B cell (primary cell): ENCODE data around the gene MYO18A. TPM values are rescaled to one million over a fixed set of nuclear protein-coding genes. Genes with fewer than 3 reads are reported as not detected.

Source experiments
- ATAC-seq: fragments of 200-7000 bp; cut with Tn5 transposase; one replicate; pipeline ENCODE4 v1.10.0; 2021; ENCODE audit warnings: low read depth, mild to moderate bottlenecking, moderate number of reproducible peaks, moderate library complexity
- CTCF ChIA-PET: fragments of 350-600 bp; sonication (Branson Sonifier 250); formaldehyde crosslinking; loops from one replicate; lab custom pipeline; 2021; ENCODE audit warnings: antibody characterized with exemption, inconsistent platforms; lab: Charles Lee
- POLR2A ChIA-PET: fragments of 350-600 bp; sonication (Branson Sonifier 250); formaldehyde crosslinking; loops from one replicate; lab custom pipeline; 2021; ENCODE audit warnings: antibody characterized with exemption; lab: Charles Lee
- DNase-seq: peaks from one replicate; pipeline ENCODE4 v3.0.0; 2013
- H2AFZ ChIP-seq: 2 replicates; pipeline ENCODE4 v1.6.1; 2012; ENCODE audit warnings: mild to moderate bottlenecking, low read depth, low read length; ENCODE audit not compliant: insufficient read depth, poor library complexity, severe bottlenecking
- H3K27ac ChIP-seq, 2 donors: 1 replicate in 1 of 2; 2 replicates in 1 of 2; pipeline ENCODE4 v1.5.1; 2012 to 2013; ENCODE audit warnings: low read length in 2 of 2, mild to moderate bottlenecking in 2 of 2, moderate library complexity in 1 of 2
- H3K27me3 ChIP-seq, 4 experiments: fragments of 200-600 bp in 1 of 4; sonication (generic) in 1 of 4; replicated peaks in 1 of 4; 1 replicate in 2 of 4; 2 replicates in 2 of 4; pipeline versions ENCODE4 v1.6.1 to v1.7.0; 2013 to 2016; ENCODE audit warnings: low read length in 3 of 4, mild to moderate bottlenecking in 2 of 4, mixed read lengths in 1 of 4, moderate library complexity in 1 of 4; ENCODE audit not compliant: insufficient read depth in 4 of 4, control insufficient read depth in 3 of 4; ENCODE audit errors: control extremely low read depth in 1 of 4
- H3K36me3 ChIP-seq, 2 experiments: replicated peaks in 1 of 2; 1 replicate in 1 of 2; 2 replicates in 1 of 2; pipeline versions ENCODE4 v1.6.1 to v1.7.1; 2013; ENCODE audit warnings: low read length in 1 of 2; ENCODE audit not compliant: insufficient read depth in 2 of 2, control insufficient read depth in 1 of 2; ENCODE audit errors: control extremely low read depth in 1 of 2, extremely low read depth in 1 of 2
- H3K4me1 ChIP-seq, 2 donors: fragments of 200-600 bp in 1 of 2; sonication (generic) in 1 of 2; 1 replicate in 1 of 2; 2 replicates in 1 of 2; pipeline versions ENCODE4 v1.5.1 to v1.6.1; 2013 to 2017; ENCODE audit warnings: low read length in 2 of 2; ENCODE audit not compliant: control insufficient read depth in 2 of 2, insufficient read depth in 2 of 2
- H3K4me2 ChIP-seq: replicated peaks from 2 replicates; pipeline ENCODE3; 2012; ENCODE audit warnings: mild to moderate bottlenecking, low read depth, low read length; ENCODE audit not compliant: poor library complexity, severe bottlenecking
- H3K4me3 ChIP-seq, 5 experiments: fragments of 200-600 bp in 1 of 5; sonication (generic) in 1 of 5; 1 replicate in 3 of 5; 2 replicates in 2 of 5; pipeline versions ENCODE4 v1.5.1 to v1.7.0; 2011 to 2016; ENCODE audit warnings: low read length in 4 of 5, mild to moderate bottlenecking in 4 of 5, low read depth in 2 of 5, control low read depth in 1 of 5, moderate library complexity in 1 of 5; ENCODE audit not compliant: insufficient read depth in 1 of 5; ENCODE audit errors: control extremely low read depth in 1 of 5, extremely low read depth in 1 of 5
- H3K79me2 ChIP-seq: fragments of 200-600 bp; sonication (generic); one replicate; pipeline ENCODE4 v1.6.0; 2016; ENCODE audit warnings: low read length; ENCODE audit not compliant: control insufficient read depth, insufficient read depth
- H3K9ac ChIP-seq: fragments of 200-600 bp; sonication (generic); 2 replicates; pipeline ENCODE4 v1.6.1; 2017; ENCODE audit warnings: mild to moderate bottlenecking, low read length, moderate library complexity
- H3K9me3 ChIP-seq, 3 donors: one replicate each; pipeline versions ENCODE4 v1.6.1 to v1.7.1; 2013; ENCODE audit warnings: low read length in 2 of 3; ENCODE audit not compliant: control insufficient read depth in 2 of 3, insufficient read depth in 1 of 3; ENCODE audit errors: control extremely low read depth in 1 of 3
- H4K20me1 ChIP-seq: 2 replicates; pipeline ENCODE4 v1.6.0; 2012; ENCODE audit warnings: mild to moderate bottlenecking, low read length; ENCODE audit not compliant: insufficient read depth, control insufficient read depth, poor library complexity, severe bottlenecking
- H3K27ac Mint-ChIP-seq: one replicate; pipeline ENCODE4 v1.8.0; 2021; ENCODE audit warnings: mixed read lengths
- H3K27me3 Mint-ChIP-seq: one replicate; pipeline ENCODE4 v1.8.0; 2021; ENCODE audit warnings: mixed read lengths
- H3K4me1 Mint-ChIP-seq: one replicate; pipeline ENCODE4 v1.8.0; 2021; ENCODE audit warnings: mixed read lengths
- H3K4me3 Mint-ChIP-seq: one replicate; pipeline ENCODE4 v1.8.0; 2021; ENCODE audit warnings: mixed read lengths
- H3K9me3 Mint-ChIP-seq: one replicate; pipeline ENCODE4 v1.8.0; 2022; ENCODE audit warnings: mixed read lengths; ENCODE audit not compliant: insufficient read depth
- EZH2 ChIP-seq: IDR thresholded peaks from 2 replicates; pipeline ENCODE4 v1.6.1; 2012; ENCODE audit warnings: borderline replicate concordance, low read depth, mild to moderate bottlenecking, moderate library complexity, low read length; ENCODE audit not compliant: insufficient read depth, poor library complexity, severe bottlenecking
- WGBS: methylation state at CpG from one replicate; pipeline ENCODE4 v1.1.5; 2013; ENCODE audit warnings: missing lambda C conversion rate; ENCODE audit not compliant: insufficient coverage; 5-methylcytosine and 5-hydroxymethylcytosine counted together
- intact Hi-C: fragments of 100-400 bp; cut with micrococcal nuclease; formaldehyde crosslinking; loops from one replicate; pipeline ENCODE4 v1.10.0; 2022
- polyA plus RNA-seq: library from polyadenylated mRNA; depleted of rRNA; stranded (reverse); fragments of >200 nt; gene quantifications from 2 replicates; pipeline ENCODE4 v1.2.3, GENCODE V29; 2012
- total RNA-seq, 2 donors: library from RNA; stranded (reverse); fragments of 120-200 nt in 1 of 2; gene quantifications; 1 replicate in 1 of 2; 2 replicates in 1 of 2; pipeline versions ENCODE4 v1.2.3 to v1.2.4, GENCODE V29; 2013 to 2022
- TF ChIP-seq, protein P1 (sequence below): fragments of 200-600 bp; IDR thresholded peaks from one replicate; pipeline ENCODE4 v1.8.0; 2022; ENCODE audit warnings: antibody characterized with exemption, mild to moderate bottlenecking

MYO18A gene
- total and polyA plus RNA-seq, 2 donors (not counting 1 experiment from before 2014, with no cell fraction given) = 72.2 to 155 TPM

DNA sequence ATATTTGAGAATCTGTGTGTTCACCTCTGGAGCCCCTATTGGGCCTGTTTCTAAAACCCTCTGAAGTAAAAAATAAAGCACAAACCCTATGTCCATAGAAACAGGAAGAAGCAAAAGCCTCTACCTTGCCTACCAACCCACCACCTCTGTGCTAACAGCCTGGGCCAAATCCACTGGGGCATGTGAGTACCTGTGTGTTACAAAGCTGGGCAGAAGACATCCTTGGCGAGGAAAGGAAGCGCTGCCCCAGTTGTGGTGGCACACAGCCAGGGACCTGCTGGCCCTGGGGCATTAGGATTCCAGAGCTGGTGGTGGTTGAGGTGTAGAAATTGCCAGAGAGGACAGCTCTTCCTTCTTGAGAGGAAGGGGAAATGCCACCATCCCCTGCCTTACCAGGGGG is 30.0 kb downstream of the MYO18A start:
- WGBS = 67% methylated on average over 2 of the region's 2 CpGs
- peak overlapping the region; percentile 92 for H3K27ac Mint-ChIP-seq
- H3K4me1 Mint-ChIP-seq = peaks cover 40% of the 10 kb centered on the region
- Histone ChIP-seq H3K9ac (no peak overlapping the region), H3K4me3 (no peak overlapping the region), H3K4me2 (peak overlapping the region; percentile 85), H3K4me1 (peaks cover 31 to 32% of the 10 kb centered on the region in 2 donors), H3K79me2 (peaks cover 3% of the 10 kb centered on the region), H2AFZ (peak overlapping the region; percentile 91), H3K27ac (peak overlapping the region; percentile 85 to 88), H3K36me3 (no peaks in the 10 kb centered on the region), H3K9me3 (no peaks in the 10 kb centered on the region), H3K27me3 (no peaks in the 10 kb centered on the region), H4K20me1 (no peaks in the 10 kb centered on the region)
- H3K27me3 Mint-ChIP-seq = no peaks in the 10 kb centered on the region
- H3K9me3 Mint-ChIP-seq = no peaks in the 10 kb centered on the region
- ATAC-seq (no peak), DNase-seq (peak; percentile 68)
- peak overlapping the region; percentile 88 for H3K4me3 Mint-ChIP-seq
- CTCF ChIA-PET = interaction anchor here (0.7 to 10.9 kb wide), 11 partner anchors 11 to 441 kb away, joined by 3 to 304 read pairs (median 4); partner anchors contain the start of gene MYO18A
- TF ChIP-seq EZH2 = no peak
- TF ChIP-seq, protein P1, sequence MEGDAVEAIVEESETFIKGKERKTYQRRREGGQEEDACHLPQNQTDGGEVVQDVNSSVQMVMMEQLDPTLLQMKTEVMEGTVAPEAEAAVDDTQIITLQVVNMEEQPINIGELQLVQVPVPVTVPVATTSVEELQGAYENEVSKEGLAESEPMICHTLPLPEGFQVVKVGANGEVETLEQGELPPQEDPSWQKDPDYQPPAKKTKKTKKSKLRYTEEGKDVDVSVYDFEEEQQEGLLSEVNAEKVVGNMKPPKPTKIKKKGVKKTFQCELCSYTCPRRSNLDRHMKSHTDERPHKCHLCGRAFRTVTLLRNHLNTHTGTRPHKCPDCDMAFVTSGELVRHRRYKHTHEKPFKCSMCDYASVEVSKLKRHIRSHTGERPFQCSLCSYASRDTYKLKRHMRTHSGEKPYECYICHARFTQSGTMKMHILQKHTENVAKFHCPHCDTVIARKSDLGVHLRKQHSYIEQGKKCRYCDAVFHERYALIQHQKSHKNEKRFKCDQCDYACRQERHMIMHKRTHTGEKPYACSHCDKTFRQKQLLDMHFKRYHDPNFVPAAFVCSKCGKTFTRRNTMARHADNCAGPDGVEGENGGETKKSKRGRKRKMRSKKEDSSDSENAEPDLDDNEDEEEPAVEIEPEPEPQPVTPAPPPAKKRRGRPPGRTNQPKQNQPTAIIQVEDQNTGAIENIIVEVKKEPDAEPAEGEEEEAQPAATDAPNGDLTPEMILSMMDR = no peak
- POLR2A ChIA-PET = interaction anchor here (0.7 to 1.7 kb wide), 3 partner anchors 28 to 46 kb away, joined by 3 to 9 read pairs (median 3); partner anchors contain the start of gene MYO18A
- intact Hi-C loops = no loop called here

DNA sequence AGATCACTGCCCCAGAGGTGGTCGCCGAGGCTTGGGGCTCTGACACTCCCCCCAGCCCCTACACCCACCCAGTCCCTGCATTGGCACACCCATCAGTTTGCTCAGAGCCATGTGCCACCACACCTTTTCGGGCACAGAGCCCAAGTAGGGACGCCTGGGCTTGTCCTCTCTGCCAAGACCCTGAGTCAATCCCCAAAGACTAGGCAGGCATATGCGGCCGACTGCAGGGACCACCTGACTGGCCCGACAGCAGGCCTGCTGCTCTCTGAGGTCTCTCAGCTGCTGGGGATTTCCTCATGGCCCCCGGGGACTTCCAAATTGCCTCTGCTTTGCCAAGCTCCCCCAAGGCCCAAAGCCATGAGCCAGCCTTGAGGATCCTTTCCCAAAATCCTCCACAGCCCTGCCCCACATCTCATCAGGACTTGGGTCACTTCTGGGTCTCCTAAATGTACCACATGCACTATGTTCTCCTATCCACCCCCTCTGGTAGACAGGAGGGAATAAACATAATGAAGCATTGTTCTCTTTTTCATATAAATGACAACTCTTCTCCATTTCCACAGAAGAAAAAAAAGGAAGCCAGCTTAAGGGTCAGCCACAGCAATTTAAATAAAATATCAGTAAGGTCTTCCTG is 30.6 kb downstream of the MYO18A start:
- H4K20me1 ChIP-seq = no peaks in the 10 kb centered on the region
- Mint-ChIP-seq H3K27me3 (no peaks in the 10 kb centered on the region), H3K9me3 (no peaks in the 10 kb centered on the region), H3K4me1 (peaks cover 43% of the 10 kb centered on the region), H3K27ac (peak overlapping the region; percentile 92), H3K4me3 (peak overlapping the region; percentile 88)
- H3K4me2 ChIP-seq = peak overlapping the region; percentile 85
- no peaks in the 10 kb centered on the region for H3K27me3 ChIP-seq
- H3K4me3 ChIP-seq = peak overlapping the region; percentile 23 to 65 (median 49)
- peaks cover 34 to 36% of the 10 kb centered on the region in 2 donors for H3K4me1 ChIP-seq
- ATAC-seq (no peak), DNase-seq (peak; percentile 87)
- H3K36me3 ChIP-seq = no peaks in the 10 kb centered on the region
- H3K9me3 ChIP-seq = no peaks in the 10 kb centered on the region
- peaks cover 3% of the 10 kb centered on the region for H3K79me2 ChIP-seq
- 22% methylated on average over 8 of the region's 8 CpGs for WGBS
- ChIA-PET CTCF (interaction anchor here (0.5 to 10.9 kb wide), 30 partner anchors 10 to 441 kb away, joined by 3 to 304 read pairs (median 6); partner anchors contain the start of genes MYO18A, NUFIP2 and TLCD1), POLR2A (interaction anchor here (0.6 to 1.7 kb wide), 11 partner anchors 9 to 241 kb away, joined by 3 to 11 read pairs (median 3); partner anchors contain the start of genes MYO18A, NUFIP2 and TAOK1)
- no peak for TF ChIP-seq EZH2
- TF ChIP-seq, protein P1 = no peak
- intact Hi-C loops = loop anchor here (1.0 to 10.0 kb wide), 6 partner anchors 31 to 435 kb away; partner anchors contain the start of genes ABHD15, MYO18A, PROCA1 and RAB34
- peak overlapping the region; percentile 91 for H2AFZ ChIP-seq
- peak overlapping the region; percentile 62 for H3K9ac ChIP-seq
- peak overlapping the region; percentile 85 to 88 for H3K27ac ChIP-seq
